Cardiac atrium fibroblast (primary cell): ENCODE results near the gene PPP2R1A. TPM values are rescaled to one million over a fixed set of nuclear protein-coding genes. Genes with fewer than 3 reads are reported as not detected.

ENCODE experiments used
- total RNA-seq: library from RNA; depleted of rRNA; stranded (reverse); fragments of >200 nt; gene quantifications from 2 replicates; pipeline ENCODE4 v1.2.3, GENCODE V29; 2015

PPP2R1A gene
- 212 and 214 TPM in 2 replicates for total RNA-seq

GRCh38 chr19:52189735-52190486 is at the start of gene PPP2R1A:
TSS of gene PPP2R1A (plus strand) at chr19:52190052. CDS start at chr19:52190097, 45 bp downstream.

GRCh38 chr19:52171321-52172169 is 18.3 kb upstream of the PPP2R1A start, which contains the start of gene ZNF836:
TSS of gene ZNF836 (minus strand) at chr19:52171621. CDS start at chr19:52168072, 3,549 bp downstream.

GRCh38 chr19:52269338-52270261 is 79.7 kb downstream of the PPP2R1A start, which contains the start of gene ZNF766:
TSS of gene ZNF766 (plus strand) at chr19:52269587. CDS start at chr19:52269614, 27 bp downstream.

Other genes with a start within 250 kb of the PPP2R1A start
- gene ZNF350, start 203.2 kb upstream of the PPP2R1A start, total RNA-seq = 6.9 and 7.1 TPM in 2 replicates
- 9.6 and 17.3 TPM in 2 replicates for gene ZNF615, start 181.8 kb upstream of the PPP2R1A start, total RNA-seq
- gene ZNF614, start 161.7 kb upstream of the PPP2R1A start, total RNA-seq = 8.5 and 8.7 TPM in 2 replicates
- 3.1 and 5.8 TPM in 2 replicates for gene ZNF432, start 141.2 kb upstream of the PPP2R1A start, total RNA-seq
- gene ZNF841, start 94.3 kb upstream of the PPP2R1A start, total RNA-seq = 20.4 and 21.5 TPM in 2 replicates
- gene ZNF616, start 50.1 kb upstream of the PPP2R1A start, total RNA-seq = 5.4 and 8.4 TPM in 2 replicates
- 3.1 and 11.0 TPM in 2 replicates for gene ZNF836, start 18.4 kb upstream of the PPP2R1A start, total RNA-seq
- 4.3 and 5.5 TPM in 2 replicates for gene ZNF766, start 79.5 kb downstream of the PPP2R1A start, total RNA-seq
- gene ZNF480, start 107.1 kb downstream of the PPP2R1A start, total RNA-seq = 4.5 and 9.7 TPM in 2 replicates
- 3.2 and 3.4 TPM in 2 replicates for gene ZNF610, start 146.2 kb downstream of the PPP2R1A start, total RNA-seq
- 11.0 and 23.7 TPM in 2 replicates for gene ZNF880, start 179.9 kb downstream of the PPP2R1A start, total RNA-seq
- 7.8 and 17.3 TPM in 2 replicates for gene ZNF528, start 207.8 kb downstream of the PPP2R1A start, total RNA-seq
- not detected in 2 replicates for gene ZNF534, start 239.1 kb downstream of the PPP2R1A start, total RNA-seq